Measurements from ENCODE around the gene CBFA2T3. TPM values are rescaled to one million over a fixed set of nuclear protein-coding genes. Genes with fewer than 3 reads are reported as not detected.
"Not testable (repeated sequence)": the region's sequence is repeated elsewhere in the genome, so short reads cannot be mapped to it uniquely, and the experiment has no call there.

Gene CBFA2T3
- polyA plus RNA-seq, 1 experiment, result not detected

- H3K4me3 ChIP-seq (ENCODE audit: low read depth, low read length), result no peak overlapping the region
- no peaks in the 10 kb centered on the region for H3K27me3 ChIP-seq (ENCODE audit: control insufficient read depth, insufficient read depth, low read length)
- POLR2A ChIA-PET, result no interaction called here
- CTCF ChIA-PET, result no interaction called here
- no peak for DNase-seq (ENCODE audit: low read depth)
- no peak for TF ChIP-seq CTCF (IDR thresholded peaks at IDR 0.05; ENCODE audit: insufficient read depth, low read depth, low read length)
- no peaks in the 10 kb centered on the region for H3K36me3 ChIP-seq (ENCODE audit: control insufficient read depth, insufficient read depth, low read length)
Observed at GRCh38 chr16:88897696-88898425, 79.1 kb downstream of the CBFA2T3 start.

- no peak overlapping the region for H3K4me3 ChIP-seq (ENCODE audit: low read depth, low read length)
- no peaks in the 10 kb centered on the region for H3K27me3 ChIP-seq (ENCODE audit: control insufficient read depth, insufficient read depth, low read length)
- ChIA-PET POLR2A (no interaction called here), CTCF (no interaction called here)
- no peak for DNase-seq (ENCODE audit: low read depth)
- TF ChIP-seq CTCF (IDR thresholded peaks at IDR 0.05; ENCODE audit: insufficient read depth, low read depth, low read length), result no peak
- H3K36me3 ChIP-seq (ENCODE audit: control insufficient read depth, insufficient read depth, low read length), result no peaks in the 10 kb centered on the region
Observed at GRCh38 chr16:88896238-88897070, 80.6 kb downstream of the CBFA2T3 start.

GRCh38 chr16:88895335-88895734 is 81.7 kb downstream of the CBFA2T3 start:
- no peak for DNase-seq (ENCODE audit: low read depth)
- no peaks in the 10 kb centered on the region for H3K27me3 ChIP-seq (ENCODE audit: control insufficient read depth, insufficient read depth, low read length)
- no peaks in the 10 kb centered on the region for H3K36me3 ChIP-seq (ENCODE audit: control insufficient read depth, insufficient read depth, low read length)
- no peak for TF ChIP-seq CTCF (IDR thresholded peaks at IDR 0.05; ENCODE audit: insufficient read depth, low read depth, low read length)
- no peak overlapping the region for H3K4me3 ChIP-seq (ENCODE audit: low read depth, low read length)
- CTCF ChIA-PET, result no interaction called here
- POLR2A ChIA-PET, result no interaction called here

- no peaks in the 10 kb centered on the region for H3K36me3 ChIP-seq (ENCODE audit: control insufficient read depth, insufficient read depth, low read length)
- DNase-seq (ENCODE audit: low read depth), result no peak
- ChIA-PET CTCF (no interaction called here), POLR2A (no interaction called here)
- TF ChIP-seq CTCF (IDR thresholded peaks at IDR 0.05; ENCODE audit: insufficient read depth, low read depth, low read length), result no peak
- no peak overlapping the region for H3K4me3 ChIP-seq (ENCODE audit: low read depth, low read length)
- no peaks in the 10 kb centered on the region for H3K27me3 ChIP-seq (ENCODE audit: control insufficient read depth, insufficient read depth, low read length)
Observed at GRCh38 chr16:88894681-88895300, 82.2 kb downstream of the CBFA2T3 start.

- DNase-seq (ENCODE audit: low read depth); H3K27me3 ChIP-seq (ENCODE audit: control insufficient read depth, insufficient read depth, low read length); CTCF ChIA-PET; H3K36me3 ChIP-seq (ENCODE audit: control insufficient read depth, insufficient read depth, low read length); POLR2A ChIA-PET; H3K4me3 ChIP-seq (ENCODE audit: low read depth, low read length): not testable (repeated sequence)
Observed at GRCh38 chr16:88894266-88894665, 82.7 kb downstream of the CBFA2T3 start.

Data from BJ (cell line).